GM19035 (cell line): ENCODE measurements around the gene TMEM132C.
"Not testable (repeated sequence)": the region's sequence is repeated elsewhere in the genome, so short reads cannot be mapped to it uniquely, and the experiment has no call there.

Source experiments
- ATAC-seq: cut with Tn5 transposase; IDR thresholded peaks from one replicate; pipeline ENCODE4 v1.9.1; 2021; ENCODE audit not compliant: unreplicated experiment

TMEM132C gene

DNA sequence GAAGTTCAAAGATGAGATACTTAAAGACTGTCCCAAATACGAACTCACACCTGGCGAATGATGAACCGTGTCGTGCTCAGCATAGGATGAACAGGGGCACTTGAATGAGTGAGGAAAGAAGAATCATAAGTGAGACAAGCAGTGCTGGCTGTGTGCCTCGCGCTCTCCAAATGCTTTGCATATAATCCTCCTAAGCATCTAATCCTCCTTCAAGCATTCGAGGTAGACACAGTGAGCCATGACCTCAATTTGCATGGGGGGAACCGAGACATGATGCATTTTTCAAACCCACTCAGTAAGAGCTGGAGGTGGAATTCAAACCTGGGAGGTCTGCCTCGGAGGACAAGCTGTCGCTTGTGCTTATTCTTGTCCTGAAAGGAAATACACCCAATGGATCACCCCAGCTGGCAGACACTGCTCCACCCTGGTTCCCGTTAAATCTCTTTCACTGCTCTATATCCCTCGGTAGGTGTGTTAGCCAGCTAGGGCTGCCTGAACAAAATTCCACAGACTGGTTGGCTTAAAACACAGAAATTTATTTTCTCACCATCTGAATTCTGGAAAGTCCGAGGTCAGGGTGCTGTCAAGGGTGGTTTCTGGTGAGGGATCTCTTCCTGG is 282.7 kb downstream of the TMEM132C start:
- ATAC-seq, result no peak

DNA sequence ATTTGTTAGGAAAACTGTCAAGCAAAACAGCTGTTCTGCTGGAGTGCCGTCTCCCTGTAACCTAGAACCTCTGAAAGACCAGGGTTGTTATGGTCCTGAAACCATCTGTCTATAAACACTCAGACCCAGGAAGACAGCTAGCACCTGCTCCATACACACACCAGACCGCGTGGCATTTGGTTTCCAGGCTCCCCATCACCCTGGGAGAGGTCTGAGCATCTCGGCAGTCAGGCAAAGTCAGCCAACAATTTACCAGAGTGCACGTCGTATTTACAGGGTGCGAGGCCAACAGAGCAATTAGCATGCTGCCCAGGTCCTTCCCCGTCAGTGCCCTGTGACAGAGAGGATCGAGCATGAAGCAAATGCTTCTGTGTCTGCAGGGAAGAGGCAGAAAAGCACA is 284.3 kb downstream of the TMEM132C start:
- ATAC-seq, result no peak

DNA sequence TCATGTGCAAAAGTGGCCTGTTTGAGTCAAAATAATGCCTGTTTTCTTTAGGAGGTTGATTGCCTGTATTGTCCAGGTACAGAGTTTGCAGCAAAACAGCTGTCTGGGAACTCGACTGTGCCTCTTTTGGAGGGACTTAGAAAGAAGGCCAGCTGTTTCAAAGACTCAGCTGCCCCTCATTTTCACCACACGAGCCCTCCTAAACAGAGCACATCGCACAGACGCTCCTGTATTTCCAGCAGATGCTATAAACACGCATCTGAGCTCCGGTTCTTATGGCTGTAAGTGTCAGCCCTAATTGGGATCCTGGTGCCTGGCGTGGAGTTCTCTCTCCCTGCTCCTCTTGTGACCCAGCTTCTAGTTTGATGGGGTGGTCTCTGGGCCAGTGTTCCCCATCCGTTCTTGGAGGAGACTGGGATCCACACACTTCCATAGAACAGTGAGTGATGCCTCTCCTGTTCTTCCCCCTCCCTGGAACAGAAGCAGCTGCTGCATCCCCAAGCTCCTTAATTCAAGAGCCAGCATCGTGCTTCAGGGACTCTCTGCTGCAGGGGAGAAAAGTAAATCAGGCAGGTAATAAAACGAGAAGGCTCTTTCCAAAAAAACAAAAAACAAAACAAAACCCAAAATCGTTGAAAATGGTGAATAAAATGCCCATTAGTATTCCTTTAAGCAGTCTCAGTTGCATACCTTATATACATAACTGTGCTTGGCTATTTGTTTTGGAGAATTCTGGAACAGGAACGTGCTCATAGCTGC is 287.8 kb downstream of the TMEM132C start:
- ATAC-seq, result no peak

DNA sequence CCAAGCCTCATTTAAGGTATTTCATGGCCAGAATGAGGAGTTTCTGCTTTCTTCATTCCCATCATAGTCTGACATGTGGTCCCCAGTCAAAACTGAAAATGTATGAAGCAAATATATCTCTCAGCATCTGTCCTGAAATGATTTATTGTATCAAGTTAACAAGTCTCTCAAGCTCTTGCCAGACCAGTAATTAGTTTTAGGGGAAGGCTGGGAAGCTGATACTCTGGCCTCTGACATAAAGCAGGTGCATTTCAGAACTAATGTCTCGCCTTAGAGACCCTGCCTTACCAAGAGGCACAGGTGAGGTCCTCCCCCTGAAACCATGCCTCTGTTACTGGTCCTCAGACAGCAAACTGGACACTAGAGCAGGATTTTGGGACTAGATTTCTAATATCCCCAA is 290.3 kb downstream of the TMEM132C start:
- no peak for ATAC-seq

DNA sequence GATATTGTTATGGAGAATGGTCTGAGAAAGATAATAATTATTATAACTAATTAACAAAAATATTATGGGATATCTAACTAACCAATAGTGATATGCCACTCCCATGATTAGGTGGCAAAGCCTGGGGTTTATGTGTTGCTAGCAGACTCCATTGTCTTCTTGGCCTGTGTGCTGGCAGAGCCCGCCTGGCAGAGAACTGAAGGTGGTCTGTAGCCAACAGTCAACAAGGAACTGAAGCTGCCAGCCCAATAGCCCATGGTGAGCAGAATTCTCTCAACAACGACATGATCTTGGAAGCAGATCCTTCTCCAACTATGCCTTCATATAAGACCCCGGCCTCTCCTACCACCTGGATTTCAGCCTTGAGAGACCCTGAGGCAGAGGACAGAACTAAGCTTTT is 298.0 kb downstream of the TMEM132C start:
- no peak for ATAC-seq

DNA sequence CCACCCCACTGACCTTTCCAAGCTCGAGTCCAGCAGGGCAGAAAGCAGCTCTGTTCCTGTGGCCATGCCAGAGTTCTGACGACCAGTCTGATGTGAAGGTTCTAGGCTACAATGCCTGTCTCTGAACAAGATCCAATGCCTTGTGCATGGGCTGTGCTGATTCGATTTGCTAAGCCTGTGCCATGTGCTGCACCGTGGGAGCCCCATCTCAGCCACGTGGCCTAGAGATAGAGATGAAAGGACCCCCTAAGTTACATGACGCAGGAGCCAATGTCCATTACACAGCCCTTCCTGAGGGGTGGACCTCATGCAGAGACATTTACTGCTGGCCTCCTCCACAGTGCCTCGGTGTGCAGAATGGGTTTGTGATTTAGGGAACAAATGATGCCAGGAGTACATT is 300.8 kb downstream of the TMEM132C start:
- no peak for ATAC-seq

DNA sequence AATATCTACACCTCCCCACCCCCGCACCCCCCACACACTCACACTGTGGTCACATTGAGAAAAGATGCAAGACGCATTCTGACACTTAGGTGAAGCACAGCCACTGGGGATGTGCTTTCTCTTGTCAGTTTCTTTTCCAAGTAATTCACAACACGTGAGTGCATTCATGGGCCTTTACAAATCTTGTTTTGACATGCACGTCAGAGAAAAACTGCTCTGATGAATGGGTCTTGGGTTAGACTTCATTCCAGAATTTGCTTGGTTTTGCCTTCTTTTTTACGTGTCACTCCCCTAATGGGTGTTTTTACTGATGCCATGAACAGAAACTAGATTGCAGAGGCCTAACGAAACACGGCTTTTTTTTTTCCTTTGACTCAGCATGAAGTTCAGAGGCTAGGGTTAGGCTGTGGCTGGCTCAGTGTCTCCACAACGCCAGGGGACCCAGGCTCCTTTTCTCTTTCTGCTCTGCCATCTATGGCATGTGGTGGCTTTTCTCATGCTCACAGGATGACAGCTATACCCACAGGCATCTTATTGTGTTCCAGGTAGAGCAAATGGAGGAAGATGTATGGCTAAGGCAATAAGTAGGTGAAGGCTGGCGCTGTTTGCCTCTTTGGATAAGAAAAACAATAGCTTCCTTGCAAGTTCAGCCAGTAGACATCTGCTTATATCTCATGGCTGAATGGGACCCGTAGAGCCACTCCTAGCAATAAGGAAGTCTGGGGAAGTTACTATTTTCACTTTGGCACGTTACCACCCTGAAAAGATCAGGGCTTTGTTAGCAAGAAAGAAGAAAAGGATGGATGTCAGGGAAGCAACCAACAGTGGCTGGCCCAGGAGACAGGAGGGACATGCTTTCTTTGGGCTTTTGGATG is 303.5 kb downstream of the TMEM132C start:
- peak; percentile 82 for ATAC-seq

DNA sequence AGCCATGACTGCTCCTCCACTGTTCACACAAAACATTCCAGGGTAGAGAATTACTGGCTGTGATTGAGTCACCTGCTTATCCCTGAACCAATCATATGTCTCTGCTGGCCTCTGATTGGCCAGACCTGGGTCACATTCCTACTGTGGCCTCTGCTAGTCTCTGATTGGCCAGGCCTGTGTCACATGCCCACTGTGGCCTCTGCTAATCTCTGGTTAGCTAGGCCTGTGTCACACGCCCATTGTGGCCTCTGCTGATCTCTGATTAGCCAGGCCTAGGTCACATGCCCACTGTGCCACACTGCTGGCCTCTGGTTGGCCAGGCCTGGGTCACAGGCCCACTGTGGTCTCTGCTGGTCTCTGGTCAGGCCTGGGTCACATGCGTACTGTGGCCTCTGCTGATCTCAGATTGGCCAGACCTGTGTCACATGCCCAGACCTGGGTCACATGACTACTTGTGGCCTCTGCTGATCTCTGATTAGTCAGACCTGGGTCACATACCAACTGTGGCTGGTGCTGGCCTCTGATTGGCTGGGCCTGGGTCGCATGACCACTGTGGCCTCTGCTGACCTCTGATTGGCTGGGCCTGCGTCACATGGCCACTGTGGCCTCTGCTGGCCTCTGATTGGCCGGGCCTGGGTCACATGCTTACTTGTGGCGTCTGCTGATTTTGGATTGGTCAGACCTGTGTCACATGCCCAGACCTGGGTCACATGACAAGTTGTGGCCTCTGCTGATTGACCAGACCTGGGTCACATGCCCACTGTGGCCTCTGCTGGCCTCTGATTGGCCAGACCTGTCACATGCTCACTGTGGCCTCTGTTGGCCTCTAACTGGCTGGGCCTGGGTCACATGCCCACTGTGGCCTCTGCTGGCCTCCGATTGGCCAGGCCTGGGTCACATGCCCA is 305.2 kb downstream of the TMEM132C start:
- no peak for ATAC-seq

DNA sequence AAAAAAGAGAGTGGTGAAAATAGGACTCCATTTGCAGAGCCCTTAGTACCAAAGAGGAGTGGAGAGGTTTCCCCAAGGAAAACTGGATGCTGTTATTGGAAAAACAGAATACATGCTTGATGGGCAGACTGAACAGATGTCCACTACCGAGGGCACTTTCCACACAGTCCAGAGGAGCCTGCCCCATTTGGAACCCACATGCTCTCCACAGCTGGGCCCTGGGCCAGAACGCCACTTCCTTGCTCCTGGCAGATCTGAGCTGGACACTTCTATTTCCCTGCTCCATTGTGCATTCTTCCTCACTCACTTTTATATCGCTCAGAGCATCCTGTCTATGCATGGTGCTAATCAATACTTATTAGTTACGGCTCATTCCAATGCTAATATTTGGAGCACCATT is 306.9 kb downstream of the TMEM132C start:
- no peak for ATAC-seq

DNA sequence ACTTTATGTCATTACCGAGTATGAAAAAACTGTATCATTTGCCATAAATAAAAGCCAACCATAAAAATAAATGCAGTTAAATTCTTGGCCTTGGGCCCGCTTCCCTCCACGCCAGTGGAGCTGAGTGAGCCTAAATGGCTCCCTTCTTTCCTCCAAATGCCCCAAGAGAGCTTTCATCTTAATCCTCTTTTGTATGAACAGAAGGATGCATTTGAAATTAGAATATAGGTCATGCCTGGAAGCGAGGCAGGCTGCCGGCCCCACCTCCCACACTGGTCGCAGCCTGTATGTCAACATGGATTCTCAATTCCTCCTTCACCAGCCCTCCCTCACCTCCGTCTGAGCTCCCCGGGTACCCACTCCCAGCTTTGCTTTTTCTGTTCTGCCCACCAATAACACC is 311.1 kb downstream of the TMEM132C start:
- ATAC-seq, result no peak

DNA sequence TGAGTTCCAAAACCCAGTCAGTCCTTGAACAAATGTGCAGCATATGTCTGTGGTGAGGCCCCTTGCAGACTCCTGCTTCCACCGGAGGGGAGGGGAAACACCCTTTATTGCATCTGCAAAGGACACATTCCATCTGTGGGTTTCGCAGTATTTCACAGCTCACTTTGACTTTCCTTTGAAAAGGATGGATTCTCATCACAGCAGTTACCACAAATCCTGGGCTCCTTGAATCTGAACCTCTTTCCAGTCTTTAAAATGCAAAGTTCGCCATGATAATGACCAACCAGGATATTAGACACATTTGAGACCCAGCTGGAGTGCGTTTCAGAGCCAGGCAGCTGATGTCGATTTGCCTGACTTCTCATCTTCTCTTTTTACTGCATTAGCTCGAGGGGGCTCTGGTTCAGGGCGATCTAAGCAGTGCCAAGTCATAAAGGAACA is 314.4 kb downstream of the TMEM132C start:
- no peak for ATAC-seq

DNA sequence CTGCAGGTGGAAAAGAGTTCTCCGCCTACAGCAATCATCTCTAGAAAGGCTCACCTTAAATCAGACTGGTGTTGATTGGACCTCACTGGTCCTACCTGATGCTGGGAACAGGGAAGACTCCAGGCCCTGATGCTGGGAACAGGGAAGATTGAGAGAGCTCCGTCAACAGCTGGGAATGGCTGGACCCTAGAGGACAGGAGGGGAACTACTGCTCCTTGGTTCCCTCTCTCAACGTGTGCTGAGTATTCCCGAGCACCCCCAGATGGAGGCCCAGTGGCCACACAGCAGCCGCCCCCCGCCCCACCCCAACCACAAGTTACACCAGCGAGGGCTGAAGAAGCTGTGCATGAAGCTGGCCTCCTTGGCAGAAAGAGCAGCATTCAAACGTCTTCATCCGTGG is 316.5 kb downstream of the TMEM132C start:
- no peak for ATAC-seq

DNA sequence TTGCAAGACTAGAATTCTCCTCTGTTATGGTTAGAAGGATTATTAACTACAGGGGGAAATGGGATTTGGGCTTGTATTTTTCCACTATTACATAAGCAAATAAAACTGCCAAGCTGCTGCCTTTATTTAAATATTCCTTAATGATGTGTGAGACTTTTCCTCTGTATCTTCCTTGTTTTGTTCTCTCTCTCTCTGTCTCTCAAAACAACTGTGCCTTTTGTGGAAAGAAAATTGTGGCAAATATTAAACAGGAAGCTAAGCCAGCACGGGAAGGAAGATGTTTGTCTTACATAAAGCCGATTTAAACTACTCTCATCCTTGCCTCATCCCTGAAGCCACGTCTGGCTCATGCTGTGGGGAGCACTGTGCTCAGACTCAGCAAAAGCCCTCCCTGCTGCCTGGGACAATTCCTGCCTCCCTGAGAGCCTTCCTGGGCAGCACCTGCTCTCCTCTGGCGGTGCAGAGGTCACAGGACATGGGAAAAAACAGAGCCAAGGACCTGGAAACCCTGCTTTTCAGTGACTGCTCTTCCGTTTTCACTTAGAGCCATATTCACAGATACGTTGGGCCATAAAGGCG is 319.6 kb downstream of the TMEM132C start:
- no peak for ATAC-seq

DNA sequence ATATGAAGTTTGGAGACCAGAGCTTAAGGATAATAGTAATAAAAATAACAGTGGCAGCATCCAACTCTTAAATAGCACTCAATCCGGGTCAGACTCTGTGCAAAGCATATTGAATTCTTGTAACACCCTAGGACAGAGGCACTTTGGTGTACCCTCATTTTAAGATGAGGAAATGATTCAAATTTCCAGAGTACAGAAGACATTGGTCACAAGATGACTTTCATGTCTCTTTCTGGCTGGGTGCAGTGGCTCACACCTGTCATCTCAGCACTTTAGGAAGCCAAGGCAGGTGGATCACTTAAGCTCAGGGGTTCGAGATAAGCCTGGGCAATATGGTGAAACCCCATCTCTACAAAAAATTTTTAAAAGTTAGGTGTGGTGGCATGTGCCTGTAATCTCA is 320.9 kb downstream of the TMEM132C start:
- no peak for ATAC-seq

DNA sequence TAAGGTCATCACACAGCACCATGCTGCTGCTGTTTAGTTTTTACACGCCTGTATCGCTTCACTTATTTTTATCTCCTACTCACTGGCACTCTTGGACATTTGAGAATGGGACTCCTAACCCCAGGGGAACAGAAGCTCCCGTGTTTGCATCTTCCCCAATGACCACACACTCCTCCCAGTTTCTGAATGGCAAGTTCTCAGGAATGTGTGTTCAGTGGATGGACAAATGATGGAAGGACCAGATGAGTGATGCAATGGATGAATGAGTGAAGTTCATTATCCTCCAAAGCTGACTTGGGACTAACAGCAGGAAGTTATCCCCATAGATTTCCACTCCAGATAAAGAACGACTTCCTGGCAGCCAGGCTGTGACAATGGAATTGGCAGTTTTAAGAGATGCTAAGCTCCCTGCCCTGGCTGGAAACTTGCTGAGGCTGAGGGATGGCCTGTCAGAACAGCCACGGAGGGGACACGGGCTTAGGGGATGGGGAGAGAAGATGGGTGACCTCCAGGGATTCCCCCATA is 325.3 kb downstream of the TMEM132C start:
- no peak for ATAC-seq

DNA sequence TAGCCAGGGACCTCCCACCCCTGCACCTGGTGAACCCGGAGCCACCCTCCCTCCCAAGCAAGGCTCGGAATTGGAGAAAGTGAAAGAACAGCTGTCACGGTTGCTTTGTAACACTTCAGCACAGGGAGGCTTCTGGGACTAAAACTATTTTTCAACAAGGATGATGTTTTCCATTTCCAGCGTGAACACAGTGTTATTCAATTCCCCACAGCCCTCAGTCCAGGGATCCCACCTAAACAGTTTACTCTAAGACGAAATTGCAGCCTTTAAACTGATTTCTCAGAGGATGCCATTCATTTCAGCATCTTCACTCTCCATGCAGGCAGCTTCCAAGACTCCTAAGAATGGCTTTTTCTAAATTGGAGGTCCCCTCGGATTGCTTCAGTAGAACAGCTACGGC is 327.6 kb downstream of the TMEM132C start:
- no peak for ATAC-seq

DNA sequence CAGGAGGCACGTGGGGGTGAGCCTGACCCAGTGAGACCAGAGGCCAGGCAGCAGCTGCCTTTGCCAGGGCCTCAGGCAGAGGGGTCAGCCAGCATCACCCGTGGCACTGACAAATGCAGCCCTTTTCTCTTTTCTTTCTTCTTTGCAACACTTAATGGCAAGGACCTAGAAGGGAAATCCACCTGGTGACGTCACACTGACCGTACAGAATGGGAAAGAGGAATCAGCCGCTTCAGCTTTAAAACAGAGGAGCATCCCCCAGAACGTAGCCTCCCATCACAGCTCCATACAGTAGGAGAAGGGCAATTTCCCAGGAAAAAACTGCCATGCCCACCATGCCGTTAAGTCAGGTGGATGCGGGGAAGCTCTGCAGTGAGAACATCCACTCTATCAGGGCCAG is 328.6 kb downstream of the TMEM132C start:
- ATAC-seq, result no peak

DNA sequence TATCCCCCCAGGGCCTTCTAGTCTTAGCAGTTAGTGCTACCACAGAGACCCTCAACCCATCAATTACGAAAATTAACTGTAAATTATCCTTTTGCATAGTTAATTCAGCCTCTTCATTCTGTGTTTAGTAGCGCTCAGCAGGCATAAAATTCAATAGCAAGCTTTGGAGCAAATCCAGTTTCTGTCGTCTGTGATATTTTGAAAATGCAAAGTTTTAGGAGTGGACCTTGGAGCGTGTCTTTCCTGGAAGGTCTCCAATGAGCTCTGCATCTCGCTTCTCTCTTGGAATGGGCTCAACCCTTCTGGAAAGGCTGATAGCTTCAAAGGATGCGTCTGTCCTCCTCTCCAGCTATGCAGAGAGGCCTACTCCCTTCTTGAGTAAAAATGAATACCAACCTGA is 333.9 kb downstream of the TMEM132C start:
- ATAC-seq, result no peak

DNA sequence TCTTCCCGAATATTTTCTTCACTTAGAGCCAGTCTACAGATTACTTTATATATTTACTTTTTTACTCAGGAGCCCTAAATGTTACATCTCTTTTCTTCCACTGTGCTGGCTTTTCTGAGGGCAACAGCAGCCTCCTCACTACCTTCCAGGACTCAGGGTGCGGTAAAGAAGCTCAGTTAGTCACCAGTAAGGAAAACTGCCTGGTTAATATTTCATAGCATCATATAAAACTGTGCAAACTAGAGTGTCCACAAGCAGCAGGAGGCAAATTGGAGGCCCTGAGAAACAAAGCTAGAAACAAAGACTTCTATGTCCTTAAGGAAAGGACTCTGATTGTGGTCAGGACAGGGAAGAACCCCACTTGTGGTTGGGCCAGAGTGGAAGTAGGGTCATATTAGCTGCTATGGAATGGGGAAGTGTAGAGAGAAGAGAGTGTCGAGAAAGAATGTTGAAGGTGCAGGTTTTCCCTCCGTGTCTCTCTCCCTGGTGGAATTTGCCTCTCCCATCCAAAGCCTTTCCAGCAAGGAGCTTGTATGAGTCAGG is 336.7 kb downstream of the TMEM132C start:
- ATAC-seq, result no peak

DNA sequence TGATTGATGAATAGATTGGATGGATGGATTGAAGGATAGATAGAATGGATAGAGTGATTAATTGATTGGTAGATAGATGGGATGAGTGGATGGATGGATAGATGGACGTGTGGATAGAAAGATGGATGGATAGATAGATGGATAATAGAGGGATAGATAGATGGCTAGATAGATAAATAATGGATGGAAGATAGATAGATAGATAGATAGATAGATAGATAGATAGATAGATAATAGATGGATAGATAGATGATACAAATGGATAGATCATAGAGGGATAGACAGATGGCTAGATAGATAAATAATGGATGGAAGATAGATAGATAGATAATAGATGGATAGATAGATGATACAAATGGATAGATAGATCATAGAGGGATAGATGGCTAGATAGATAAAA is 337.2 kb downstream of the TMEM132C start:
- not testable (repeated sequence) for ATAC-seq
